ENCODE measurements around the gene GPX2. TPM values are rescaled to one million over a fixed set of nuclear protein-coding genes. Genes with fewer than 3 reads are reported as not detected.

The GPX2 gene
- total RNA-seq, 1 donor from 2014 or later, result not detected

- no peak for DNase-seq (ENCODE audit: low read depth)
- no peak overlapping the region for H3K4me3 ChIP-seq (ENCODE audit: low read depth, low read length)
- TF ChIP-seq CTCF (conservative IDR thresholded peaks at IDR 0.05; ENCODE audit: low read depth, low read length), result no peak
Observed at GRCh38 chr14:64979336-64980074, 37.0 kb upstream of the GPX2 start.

GRCh38 chr14:64974563-64974962 is 32.0 kb upstream of the GPX2 start:
- TF ChIP-seq CTCF (conservative IDR thresholded peaks at IDR 0.05; ENCODE audit: low read depth, low read length), result no peak

GRCh38 chr14:64973826-64974225 is 31.3 kb upstream of the GPX2 start:
- DNase-seq (ENCODE audit: low read depth), result no peak
- H3K4me3 ChIP-seq (ENCODE audit: low read depth, low read length), result no peak overlapping the region
- no peak for TF ChIP-seq CTCF (conservative IDR thresholded peaks at IDR 0.05; ENCODE audit: low read depth, low read length)

More at GRCh38 chr14:64974563-64974962, 32.0 kb upstream of the GPX2 start:
- no peak for DNase-seq (ENCODE audit: low read depth)
- H3K4me3 ChIP-seq (ENCODE audit: low read depth, low read length), result no peak overlapping the region

- no peak for TF ChIP-seq CTCF (conservative IDR thresholded peaks at IDR 0.05; ENCODE audit: low read depth, low read length)
- no peak for DNase-seq (ENCODE audit: low read depth)
- no peak overlapping the region for H3K4me3 ChIP-seq (ENCODE audit: low read depth, low read length)
Observed at GRCh38 chr14:64973026-64973442, 30.5 kb upstream of the GPX2 start.

- peak within 1 kb of the TSS; percentile 56 for H3K4me3 ChIP-seq (ENCODE audit: low read depth, low read length)
- no peak for DNase-seq (ENCODE audit: low read depth)
- TF ChIP-seq CTCF (conservative IDR thresholded peaks at IDR 0.05; ENCODE audit: low read depth, low read length), result no peak
Observed at GRCh38 chr14:64971943-64972791, 29.6 kb upstream of the GPX2 start, which contains the start of gene RAB15. Gene RAB15, minus strand, starts transcription at chr14:64972336. Its CDS starts 260 bp downstream, at chr14:64972076.

GRCh38 chr14:64971491-64971942 is 29.0 kb upstream of the GPX2 start:
- DNase-seq (ENCODE audit: low read depth), result no peak
- TF ChIP-seq CTCF (conservative IDR thresholded peaks at IDR 0.05; ENCODE audit: low read depth, low read length), result no peak
- peak overlapping the region; percentile 55 for H3K4me3 ChIP-seq (ENCODE audit: low read depth, low read length)

All from epithelial cell of proximal tubule (primary cell).